H1 (cell line): ENCODE results near the gene BAD. TPM values are rescaled to one million over a fixed set of nuclear protein-coding genes. Genes with fewer than 3 reads are reported as not detected.
A peak's percentile ranks its signal among the peaks of the same experiment; 100 is the strongest.

Experiments used
- CTCF ChIA-PET: fragments of 300-600 bp; sonication (Branson Sonifier 250); formaldehyde crosslinking; loops from one replicate; lab custom pipeline; 2021; ENCODE audit not compliant: partially characterized antibody; lab: Charles Lee
- POLR2A ChIA-PET: fragments of 300-600 bp; sonication (Branson Sonifier 250); formaldehyde crosslinking; loops from one replicate; lab custom pipeline; 2021; ENCODE audit warnings: inconsistent platforms; ENCODE audit not compliant: partially characterized antibody; lab: Charles Lee
- DNase-seq, 2 experiments: peaks; one replicate each; pipeline versions ENCODE4 v3.0.0 to v3.0.0-alpha.2; 2010 to 2022; ENCODE audit warnings: low spot score in 2 of 2, low read depth in 1 of 2, mixed read lengths in 1 of 2
- FAIRE-seq: peaks from 2 replicates; lab custom pipeline; 2011; peaks lifted over from hg19 to GRCh38; lab: Jason Lieb, UNC
- H2AFZ ChIP-seq: 2 replicates; pipeline ENCODE4 v1.8.1; 2012; ENCODE audit warnings: low read length, inconsistent platforms
- H2AK5ac ChIP-seq: 2 replicates; pipeline ENCODE4 v1.6.1; 2013; ENCODE audit warnings: low read depth, low read length
- H2BK120ac ChIP-seq: replicated peaks from 2 replicates; pipeline ENCODE3; 2013; ENCODE audit warnings: low read depth, low read length, inconsistent platforms
- H2BK12ac ChIP-seq: 2 replicates; pipeline ENCODE4 v1.6.1; 2013; ENCODE audit warnings: low read depth, low read length
- H2BK15ac ChIP-seq: 2 replicates; pipeline ENCODE4 v1.6.1; 2013; ENCODE audit warnings: low read length
- H2BK20ac ChIP-seq: 2 replicates; pipeline ENCODE4 v1.6.1; 2013; ENCODE audit warnings: low read length
- H2BK5ac ChIP-seq: 2 replicates; pipeline ENCODE4 v1.6.1; 2013; ENCODE audit warnings: low read depth, low read length
- H3K14ac ChIP-seq: 2 replicates; pipeline ENCODE4 v1.6.1; 2013; ENCODE audit warnings: inconsistent platforms; ENCODE audit not compliant: insufficient read length
- H3K18ac ChIP-seq: 2 replicates; pipeline ENCODE4 v1.6.1; 2013; ENCODE audit warnings: low read length; ENCODE audit errors: extremely low read depth
- H3K23ac ChIP-seq: 2 replicates; pipeline ENCODE4 v1.6.1; 2013; ENCODE audit warnings: inconsistent platforms; ENCODE audit not compliant: insufficient read length
- H3K23me2 ChIP-seq: 2 replicates; pipeline ENCODE4 v1.6.1; 2013; ENCODE audit warnings: low read depth, low read length
- H3K27ac ChIP-seq: 2 replicates; pipeline ENCODE4 v1.6.1; 2011; ENCODE audit warnings: low read depth, low read length, inconsistent platforms
- H3K27me3 ChIP-seq, 4 experiments: replicated peaks in 1 of 4; 1 replicate in 1 of 4; 2 replicates in 3 of 4; pipeline versions ENCODE4 v1.6.1 to v1.8.1; 2011 to 2013; ENCODE audit warnings: low read length in 3 of 4, mild to moderate bottlenecking in 3 of 4, inconsistent platforms in 2 of 4, mixed read lengths in 2 of 4, moderate library complexity in 1 of 4; ENCODE audit not compliant: control insufficient read depth in 3 of 4, insufficient read depth in 3 of 4; ENCODE audit errors: extremely low read depth in 1 of 4
- H3K36me3 ChIP-seq, 4 experiments: 2 replicates each; pipeline versions ENCODE4 v1.6.1 to v1.8.1; 2011 to 2013; ENCODE audit warnings: mild to moderate bottlenecking in 4 of 4, low read length in 3 of 4, moderate library complexity in 2 of 4, control low read depth in 1 of 4, inconsistent platforms in 1 of 4; ENCODE audit not compliant: insufficient read depth in 4 of 4, control insufficient read depth in 2 of 4
- H3K4ac ChIP-seq: replicated peaks from 2 replicates; pipeline ENCODE3; 2013; ENCODE audit warnings: low read length, low read depth, mixed read lengths, inconsistent platforms; ENCODE audit not compliant: insufficient read length
- H3K4me1 ChIP-seq, 4 experiments: replicated peaks in 1 of 4; 1 replicate in 1 of 4; 2 replicates in 3 of 4; pipeline versions ENCODE4 v1.6.1 to v1.8.1; 2011 to 2013; ENCODE audit warnings: low read length in 3 of 4, inconsistent platforms in 2 of 4, mixed read lengths in 1 of 4; ENCODE audit not compliant: insufficient read depth in 4 of 4, control insufficient read depth in 3 of 4
- H3K4me2 ChIP-seq, 2 experiments: 2 replicates each; pipeline versions ENCODE4 v1.6.1 to v1.8.1; 2011 to 2013; ENCODE audit warnings: low read depth in 2 of 2, low read length in 2 of 2, control low read depth in 1 of 2, inconsistent platforms in 1 of 2, mild to moderate bottlenecking in 1 of 2; ENCODE audit not compliant: insufficient read depth in 1 of 2
- H3K4me3 ChIP-seq, 4 experiments: fragments of 200-600, 300-600 bp in 1 of 4; sonication (generic), shearing (Covaris generic), sonication (Bioruptor Twin) in 1 of 4; 2 replicates each; pipeline versions ENCODE4 v1.5.1 to v1.8.1; 2011 to 2016; ENCODE audit warnings: low read length in 4 of 4, low read depth in 3 of 4, control low read depth in 2 of 4, inconsistent platforms in 2 of 4, mild to moderate bottlenecking in 2 of 4, mixed read lengths in 1 of 4, moderate library complexity in 1 of 4; ENCODE audit not compliant: insufficient read depth in 2 of 4; ENCODE audit errors: extremely low read depth in 1 of 4
- H3K56ac ChIP-seq: replicated peaks from 2 replicates; pipeline ENCODE3; 2013; ENCODE audit warnings: low read depth, mild to moderate bottlenecking, mixed read lengths, low read length, inconsistent platforms; ENCODE audit not compliant: insufficient read length
- H3K79me1 ChIP-seq: 2 replicates; pipeline ENCODE4 v1.6.1; 2013; ENCODE audit warnings: low read depth, low read length, control low read depth
- H3K79me2 ChIP-seq, 2 experiments: 2 replicates each; pipeline versions ENCODE4 v1.6.1 to v1.8.1; 2012 to 2013; ENCODE audit warnings: low read length in 2 of 2, mild to moderate bottlenecking in 2 of 2, inconsistent platforms in 1 of 2; ENCODE audit not compliant: insufficient read depth in 2 of 2, control insufficient read depth in 1 of 2
- H3K9ac ChIP-seq, 4 experiments: replicated peaks in 1 of 4; 1 replicate in 1 of 4; 2 replicates in 3 of 4; pipeline versions ENCODE4 v1.6.1 to v1.8.1; 2011 to 2013; ENCODE audit warnings: low read depth in 3 of 4, low read length in 3 of 4, control low read depth in 2 of 4, mild to moderate bottlenecking in 2 of 4, moderate library complexity in 2 of 4, inconsistent platforms in 1 of 4; ENCODE audit errors: extremely low read depth in 1 of 4
- H3K9me3 ChIP-seq, 2 experiments: 2 replicates each; pipeline versions ENCODE4 v1.6.1 to v1.8.1; 2012 to 2013; ENCODE audit warnings: mild to moderate bottlenecking in 2 of 2, moderate library complexity in 2 of 2, control low read depth in 1 of 2, inconsistent platforms in 1 of 2, low read depth in 1 of 2, low read length in 1 of 2, mixed read lengths in 1 of 2; ENCODE audit not compliant: insufficient read depth in 2 of 2
- H4K20me1 ChIP-seq, 2 experiments: replicated peaks in 1 of 2; 2 replicates each; pipeline versions ENCODE3 to v1.8.1; 2011 to 2013; ENCODE audit warnings: inconsistent platforms in 2 of 2, low read length in 2 of 2, mild to moderate bottlenecking in 1 of 2; ENCODE audit not compliant: insufficient read depth in 2 of 2, control insufficient read depth in 1 of 2
- H4K5ac ChIP-seq: 2 replicates; pipeline ENCODE4 v1.6.1; 2013; ENCODE audit warnings: low read length, low read depth, mixed read lengths, inconsistent platforms; ENCODE audit not compliant: insufficient read length
- H4K8ac ChIP-seq: 2 replicates; pipeline ENCODE4 v1.8.0; 2013; ENCODE audit warnings: mild to moderate bottlenecking, moderate library complexity, low read length, inconsistent platforms; ENCODE audit not compliant: insufficient read depth; ENCODE audit errors: extremely low read depth
- H4K91ac ChIP-seq: replicated peaks from 2 replicates; pipeline ENCODE3; 2013; ENCODE audit warnings: low read length, mixed read lengths, inconsistent platforms; ENCODE audit not compliant: insufficient read length
- POLR2A ChIP-seq, 2 experiments: IDR thresholded peaks; 1 replicate in 1 of 2; 2 replicates in 1 of 2; pipeline ENCODE4 v1.6.1; 2011; ENCODE audit warnings: low read depth in 2 of 2, low read length in 2 of 2, mild to moderate bottlenecking in 2 of 2; ENCODE audit errors: control extremely low read depth in 1 of 2
- RAD21 ChIP-seq, 2 experiments: IDR thresholded peaks in 1 of 2; conservative IDR thresholded peaks in 1 of 2; 2 replicates each; pipeline ENCODE4 v1.6.1; 2011; ENCODE audit warnings: low read depth in 2 of 2, low read length in 2 of 2, improper control_type of control experiment in 1 of 2, inconsistent platforms in 1 of 2, mild to moderate bottlenecking in 1 of 2, moderate library complexity in 1 of 2
- WGBS, 2 experiments: shearing (Covaris generic) in 1 of 2; methylation state at CpG; one replicate each; pipeline versions ENCODE4 v1.1.6 to v1.1.7; 2013 to 2015; ENCODE audit warnings: low lambda C conversion rate in 2 of 2, mixed read lengths in 2 of 2, inconsistent platforms in 1 of 2, low coverage in 1 of 2, missing lambda C conversion rate in 1 of 2; ENCODE audit not compliant: insufficient replicate concordance in 2 of 2, insufficient coverage in 1 of 2, insufficient read length in 1 of 2; ENCODE audit errors: extremely low coverage in 1 of 2, missing lambda C conversion rate in 1 of 2; 5-methylcytosine and 5-hydroxymethylcytosine counted together
- polyA plus RNA-seq, 7 experiments: library from polyadenylated mRNA; depleted of rRNA in 3 of 7; stranded (reverse) in 5 of 7; unstranded in 2 of 7; fragments of >200 nt in 5 of 7; fragments of 200-250 nt in 2 of 7; gene quantifications; 1 replicate in 5 of 7; 2 replicates in 1 of 7; 4 replicates in 1 of 7; pipeline versions ENCODE4 v1.2.1 to v1.2.3, GENCODE V29; 2011 to 2013; ENCODE audit warnings: missing spikeins in 2 of 7, mixed read lengths in 2 of 7
- total RNA-seq: library from RNA; stranded (reverse); fragmentation: NEBNext Ultra II Directional; extraction: Animal tissue kit (Norgen Biotek cat#: 25700); gene quantifications from 2 replicates; pipeline ENCODE4 v1.2.1, GENCODE V29; 2021
- TF ChIP-seq, protein P1 (sequence below), 3 experiments: IDR thresholded peaks; 1 replicate in 2 of 3; 2 replicates in 1 of 3; pipeline versions ENCODE4 v1.5.1 to v1.6.1; 2011; ENCODE audit warnings: low read length in 3 of 3, mild to moderate bottlenecking in 3 of 3, inconsistent platforms in 2 of 3, low read depth in 1 of 3, moderate library complexity in 1 of 3; ENCODE audit not compliant: insufficient read depth in 1 of 3; ENCODE audit errors: control extremely low read depth in 1 of 3

BAD gene
- total and polyA plus RNA-seq, 2 of the 8 experiments (the other 6 are each of a cell fraction or from before 2014, with no cell fraction given), result 23.1 to 33.7 TPM

DNA sequence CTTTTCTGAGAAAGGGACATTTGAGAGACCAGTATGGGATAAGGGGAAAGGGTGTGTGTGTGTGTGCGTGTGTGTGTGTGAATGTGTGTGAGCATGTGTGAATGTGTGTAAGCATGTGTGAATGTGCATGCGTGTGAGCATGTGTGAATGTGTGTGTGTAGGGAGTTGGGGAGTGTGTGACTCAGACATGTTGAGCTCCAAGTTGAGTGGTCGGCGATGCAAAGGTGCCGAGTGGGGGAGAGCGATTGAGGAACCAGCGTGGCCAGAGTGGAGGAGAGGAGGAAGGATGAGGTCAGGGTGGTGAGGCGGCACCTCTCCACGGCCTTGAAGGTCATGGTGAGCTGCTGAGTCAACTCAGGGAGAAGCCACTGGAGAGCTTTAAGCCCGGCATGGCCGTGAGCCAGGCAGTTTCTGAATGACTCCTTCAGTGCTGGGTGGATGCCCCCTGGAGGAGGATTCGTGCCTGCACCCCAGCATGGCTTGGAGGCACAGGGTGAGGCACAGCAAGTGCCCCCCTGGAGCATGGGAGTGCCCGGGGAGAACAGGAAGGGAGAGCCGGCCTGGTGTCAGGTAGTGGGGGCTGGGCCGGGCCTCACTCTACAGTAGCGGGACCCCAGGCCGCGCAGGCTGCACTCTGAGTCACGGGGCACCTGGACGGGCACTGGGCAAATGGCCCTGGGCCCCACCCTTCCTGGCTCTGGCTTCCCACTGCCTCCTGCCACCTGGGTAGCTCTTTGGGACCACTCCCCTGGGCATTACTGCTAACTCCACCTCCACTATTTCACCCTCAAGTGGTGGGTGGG lies 47.3 kb upstream of the BAD start:
- Histone ChIP-seq H2AFZ (peak overlapping the region; percentile 56; the same call in 1 of the 2 replicates), H3K79me2 (no peaks in the 10 kb centered on the region), H3K4me1 (peaks cover 0 to 9% (median 4%) of the 10 kb centered on the region in 4 experiments; a peak in 6 of 7 replicates), H2AK5ac (peak overlapping the region; percentile 82), H2BK120ac (no peak overlapping the region), H3K36me3 (no peaks in the 10 kb centered on the region), H3K27ac (no peak overlapping the region), H4K91ac (peak overlapping the region; percentile 93), H4K8ac (no peak overlapping the region), H3K18ac (peak overlapping the region; percentile 93), H2BK12ac (peak overlapping the region; percentile 94), H3K56ac (no peak overlapping the region), H3K4ac (peak overlapping the region; percentile 36), H2BK20ac (peak overlapping the region; percentile 19; the same call in 1 of the 2 replicates), H3K9ac (no peak overlapping the region; a peak in 1 of 7 replicates), H3K14ac (no peak overlapping the region), H3K4me3 (no peak overlapping the region), H3K23ac (no peak overlapping the region), H3K9me3 (no peaks in the 10 kb centered on the region), H2BK15ac (peak overlapping the region; percentile 9), H4K5ac (peak overlapping the region; percentile 53), H3K23me2 (peaks cover 2% of the 10 kb centered on the region; the same call in 1 of the 2 replicates), H4K20me1 (peaks cover 0 to 2% of the 10 kb centered on the region in 2 experiments), H2BK5ac (peak overlapping the region; percentile 12; the same call in 1 of the 2 replicates), H3K79me1 (no peaks in the 10 kb centered on the region), H3K27me3 (no peaks in the 10 kb centered on the region), H3K4me2 (no peak overlapping the region)
- FAIRE-seq, result no peak
- peak in 1 of 2 experiments; percentile 76 for DNase-seq
- ChIA-PET CTCF (interaction anchor here (0.6 to 37.6 kb wide), 15 partner anchors 9 to 688 kb away, joined by 3 to 614 read pairs (median 3); partner anchors contain the start of genes CATSPERZ, CCDC88B, ESRRA and PRDX5), POLR2A (interaction anchor here (0.6 to 7.3 kb wide), 15 partner anchors 9 to 149 kb away, joined by 3 to 61 read pairs (median 3); partner anchors contain the start of genes CCDC88B, ESRRA, PRDX5 and STIP1)
- TF ChIP-seq, protein P1, sequence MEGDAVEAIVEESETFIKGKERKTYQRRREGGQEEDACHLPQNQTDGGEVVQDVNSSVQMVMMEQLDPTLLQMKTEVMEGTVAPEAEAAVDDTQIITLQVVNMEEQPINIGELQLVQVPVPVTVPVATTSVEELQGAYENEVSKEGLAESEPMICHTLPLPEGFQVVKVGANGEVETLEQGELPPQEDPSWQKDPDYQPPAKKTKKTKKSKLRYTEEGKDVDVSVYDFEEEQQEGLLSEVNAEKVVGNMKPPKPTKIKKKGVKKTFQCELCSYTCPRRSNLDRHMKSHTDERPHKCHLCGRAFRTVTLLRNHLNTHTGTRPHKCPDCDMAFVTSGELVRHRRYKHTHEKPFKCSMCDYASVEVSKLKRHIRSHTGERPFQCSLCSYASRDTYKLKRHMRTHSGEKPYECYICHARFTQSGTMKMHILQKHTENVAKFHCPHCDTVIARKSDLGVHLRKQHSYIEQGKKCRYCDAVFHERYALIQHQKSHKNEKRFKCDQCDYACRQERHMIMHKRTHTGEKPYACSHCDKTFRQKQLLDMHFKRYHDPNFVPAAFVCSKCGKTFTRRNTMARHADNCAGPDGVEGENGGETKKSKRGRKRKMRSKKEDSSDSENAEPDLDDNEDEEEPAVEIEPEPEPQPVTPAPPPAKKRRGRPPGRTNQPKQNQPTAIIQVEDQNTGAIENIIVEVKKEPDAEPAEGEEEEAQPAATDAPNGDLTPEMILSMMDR (IDR thresholded peaks at IDR 0.05; ENCODE audit: control extremely low read depth in 1 of 3, insufficient read depth in 1 of 3, low read depth in 1 of 3, low read length in 3 of 3), result peak; percentile 47 to 74 (median 71)
- TF ChIP-seq RAD21 (IDR thresholded peaks at IDR 0.05 in 1 of 2, conservative IDR thresholded peaks at IDR 0.05 in 1 of 2; ENCODE audit: low read depth in 2 of 2, low read length in 2 of 2) (peak; percentile 33 to 55; a peak in 2 of 4 replicates), POLR2A (IDR thresholded peaks at IDR 0.05; ENCODE audit: control extremely low read depth in 1 of 2, low read depth in 2 of 2, low read length in 2 of 2) (no peak)
- 75 to 100% methylated on average over 1 to 20 of the region's 20 CpGs for WGBS, 2 experiments
